SK-MEL-5 (cell line): ENCODE data around the gene EFEMP2. TPM values are rescaled to one million over a fixed set of nuclear protein-coding genes. Genes with fewer than 3 reads are reported as not detected.

Source experiments
- DNase-seq: peaks from one replicate; pipeline ENCODE4 v3.0.0-alpha.2; 2016; ENCODE audit warnings: low read depth, low spot score
- in situ Hi-C: cut with HindIII; loops from 2 replicates; pipeline ENCODE4 v1.10.0; 2016; ENCODE audit warnings: low sequenced_read_pairs, high pct_unique_total_duplicates, low pct_unique_long_range_greater_than_20kb
- total RNA-seq: library from RNA; depleted of rRNA; stranded (reverse); fragments of >200 nt; shearing (Covaris generic); gene quantifications from 2 replicates; pipeline ENCODE4 v1.2.3, GENCODE V29; 2014

Gene EFEMP2
- total RNA-seq, 1 experiment from 2014 or later: 0.55 TPM

DNA sequence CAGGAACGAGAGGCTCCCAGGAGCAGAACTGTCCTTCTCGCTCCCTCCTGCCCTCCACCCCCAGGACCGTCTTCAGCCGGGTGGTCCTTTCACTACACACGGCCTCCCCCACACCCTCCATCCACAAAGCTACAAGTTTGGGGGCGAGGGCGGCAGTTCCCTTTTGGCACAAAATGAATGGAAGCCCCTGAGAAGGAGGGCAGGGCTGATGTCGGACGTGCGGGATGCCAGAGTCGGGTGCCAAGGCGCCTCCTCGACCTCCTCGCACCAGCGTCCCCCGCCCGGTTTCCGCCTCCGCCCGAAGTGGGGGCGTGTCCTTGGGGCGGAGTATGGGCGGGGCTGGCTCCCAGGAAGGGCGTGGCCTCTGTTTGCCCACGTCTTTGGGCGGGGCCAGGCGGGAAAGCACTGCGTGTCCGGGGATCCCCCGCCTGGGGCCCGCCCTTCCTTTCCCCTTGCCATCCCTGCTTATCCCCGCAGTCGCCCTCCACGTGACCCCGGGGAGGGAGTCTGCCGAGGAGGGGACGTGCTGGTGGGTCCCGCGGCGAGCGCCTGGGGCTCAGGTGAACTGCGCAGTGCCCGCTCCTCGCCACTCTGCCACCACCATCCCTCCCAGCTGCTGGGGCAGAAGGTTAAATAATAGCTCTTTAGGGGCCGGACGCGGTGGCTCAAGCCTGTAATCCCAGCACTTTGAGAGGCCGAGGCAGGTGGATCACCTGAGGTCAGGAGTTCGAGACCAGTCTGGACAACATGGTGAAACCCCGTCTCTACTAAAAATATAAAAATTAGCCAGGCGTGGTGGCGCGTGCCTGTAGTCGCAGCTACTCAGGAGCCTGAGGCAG lies 937 bp upstream of the EFEMP2 start:
- in situ Hi-C loops: no loop called here
- peak; percentile 83 for DNase-seq

DNA sequence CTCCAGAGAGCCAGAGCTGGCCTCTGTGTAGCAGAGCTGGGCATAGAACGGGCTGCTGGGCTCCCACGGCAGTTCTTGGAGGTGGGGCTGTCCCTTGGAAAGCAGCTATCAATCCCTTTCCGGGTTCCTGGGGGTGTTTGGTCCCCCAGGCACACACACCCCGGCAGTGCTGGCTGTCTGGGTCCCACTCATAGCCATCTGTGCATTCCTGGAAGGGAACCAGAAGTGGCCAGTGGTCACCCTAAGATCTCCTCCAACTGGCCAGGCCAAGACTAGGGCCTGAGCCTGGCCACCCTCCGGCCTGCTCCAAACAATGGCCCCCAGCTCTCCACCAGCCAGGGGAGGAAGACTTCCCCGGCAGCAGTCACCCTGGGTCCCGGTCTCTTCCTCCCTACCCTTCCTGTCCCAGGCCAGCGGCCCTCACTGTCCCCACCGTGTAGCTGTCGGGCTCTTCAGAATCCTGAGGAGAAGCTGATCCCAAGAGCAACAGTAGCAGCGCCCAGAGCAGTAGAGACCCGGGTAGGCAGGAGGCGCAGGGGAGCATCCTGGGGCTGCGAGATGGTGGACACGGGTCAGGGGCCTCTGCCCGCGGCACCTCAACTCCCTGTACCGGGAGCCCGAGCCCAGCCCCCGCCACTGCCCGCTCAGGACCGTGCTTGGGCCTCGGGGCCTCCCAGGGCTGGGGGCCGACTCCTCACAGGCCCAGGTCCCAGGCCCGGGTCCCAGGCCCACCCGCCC lies 620 bp downstream of the EFEMP2 start:
- no peak for DNase-seq
- in situ Hi-C loops: no loop called here

DNA sequence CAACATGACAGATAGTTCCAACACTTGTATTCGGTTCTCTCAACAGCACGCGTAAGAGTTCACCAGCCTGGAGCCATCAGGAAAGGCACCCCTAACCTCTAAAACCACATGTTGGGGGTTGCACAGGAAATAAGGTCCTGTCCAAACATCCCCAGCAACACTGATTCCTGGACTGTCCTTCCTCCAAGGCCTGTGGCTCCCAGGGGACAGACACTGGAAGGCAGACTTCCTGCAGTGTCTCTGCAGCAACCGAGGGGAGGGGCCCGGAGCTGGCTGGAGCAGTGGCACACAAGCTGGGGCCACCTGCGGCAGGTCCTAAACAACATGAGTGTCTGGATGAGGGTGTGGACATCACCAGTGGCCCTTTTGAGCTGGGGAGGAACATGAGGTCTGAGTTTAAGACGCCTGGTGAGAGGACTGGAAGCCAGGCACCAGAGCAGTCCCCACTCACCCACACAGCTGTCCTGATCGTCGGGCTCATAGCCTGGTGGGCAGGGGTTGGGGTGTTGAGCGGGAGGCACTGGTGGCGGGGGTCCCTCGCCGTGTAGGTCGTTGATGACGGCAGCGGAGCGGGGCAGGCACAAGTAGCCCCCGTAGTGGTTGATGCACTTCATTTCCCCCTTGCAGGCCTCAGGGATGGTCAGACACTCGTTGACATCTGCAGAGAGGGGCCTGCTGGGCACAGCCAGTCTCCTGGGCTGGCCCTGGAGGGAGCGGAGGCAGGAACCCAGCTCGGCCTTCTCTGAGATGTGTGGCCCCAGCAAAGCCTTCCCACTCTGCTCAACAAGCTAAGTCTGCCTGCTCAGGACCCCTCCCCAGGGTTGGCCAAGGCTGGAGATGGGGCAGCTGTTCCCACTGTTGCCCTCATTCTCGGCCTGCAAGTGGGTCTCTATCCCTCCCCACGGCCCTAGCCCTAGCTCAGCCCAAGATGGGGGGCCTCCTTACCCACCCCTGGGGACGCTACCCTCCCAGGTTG lies 1.6 kb downstream of the EFEMP2 start:
- in situ Hi-C loops: no loop called here
- no peak for DNase-seq

DNA sequence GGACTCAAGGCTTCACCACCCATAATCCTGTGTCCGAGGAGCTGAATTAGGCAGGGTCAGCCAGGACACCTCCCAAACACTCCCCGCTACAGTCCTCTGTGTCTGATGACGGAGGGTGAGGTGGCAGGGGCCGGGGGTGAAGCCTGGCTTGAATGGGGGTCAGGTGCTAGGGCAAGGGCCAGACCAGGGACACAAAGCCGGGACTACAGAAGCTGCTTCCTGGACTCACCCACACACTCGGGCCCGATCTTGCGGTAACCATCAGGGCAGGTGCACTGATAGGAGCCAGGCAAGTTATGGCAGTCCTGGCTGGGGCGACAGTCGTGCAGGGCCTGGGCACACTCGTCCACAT lies 2.3 kb downstream of the EFEMP2 start:
- no peak for DNase-seq
- in situ Hi-C loops: no loop called here

DNA sequence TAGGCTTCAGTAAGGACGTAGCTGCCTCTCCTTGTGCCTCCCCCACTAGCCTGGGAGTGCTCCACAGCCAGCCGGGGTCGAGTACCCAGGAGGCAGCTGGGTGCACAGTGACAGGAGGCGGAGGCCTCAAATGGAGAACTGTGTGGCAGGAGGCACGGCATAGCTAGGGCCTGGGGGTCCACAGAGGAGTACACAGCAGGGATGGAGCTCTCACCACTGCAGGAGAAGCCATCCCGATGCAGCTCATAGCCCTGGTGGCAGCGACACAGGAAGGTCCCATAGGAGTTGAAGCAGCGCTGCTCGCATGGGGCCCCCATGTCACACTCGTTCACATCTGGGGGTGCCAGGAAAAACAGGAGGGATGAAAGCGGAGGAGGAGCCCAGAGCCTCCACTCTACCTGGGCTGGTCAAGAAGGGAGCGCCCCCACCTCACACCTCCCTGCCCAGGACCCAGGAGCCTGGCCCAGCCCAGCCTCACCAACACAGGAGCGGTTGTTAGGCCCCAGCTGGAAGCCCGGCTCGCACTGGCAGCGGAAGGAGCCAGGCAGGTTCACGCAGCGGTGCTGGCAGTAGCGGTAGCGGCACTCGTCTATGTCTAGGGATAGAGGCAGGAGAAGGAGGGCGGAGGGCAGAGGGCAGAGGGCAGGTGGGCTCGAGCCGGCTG lies 2.8 kb downstream of the EFEMP2 start:
- in situ Hi-C loops: no loop called here
- no peak for DNase-seq

DNA sequence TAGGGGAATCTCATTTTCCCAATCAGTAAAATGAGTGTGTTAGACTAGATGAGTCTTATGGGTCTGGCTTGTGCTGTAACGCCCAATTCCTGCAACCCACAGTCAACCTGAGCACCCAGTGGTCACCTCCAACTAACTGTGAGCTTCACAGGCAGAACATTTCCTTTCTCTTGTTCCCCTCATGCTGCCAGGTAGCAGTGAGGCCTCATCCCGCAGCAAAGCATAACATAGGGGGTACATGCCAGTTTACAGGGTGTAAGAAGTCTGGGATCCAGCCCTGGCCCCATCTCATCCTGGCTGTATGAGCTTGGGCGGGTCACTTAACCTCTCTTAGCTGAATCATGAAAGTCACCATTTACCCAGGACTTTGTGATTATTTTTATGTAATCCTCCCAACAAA lies 3.7 kb downstream of the EFEMP2 start:
- in situ Hi-C loops: no loop called here

DNA sequence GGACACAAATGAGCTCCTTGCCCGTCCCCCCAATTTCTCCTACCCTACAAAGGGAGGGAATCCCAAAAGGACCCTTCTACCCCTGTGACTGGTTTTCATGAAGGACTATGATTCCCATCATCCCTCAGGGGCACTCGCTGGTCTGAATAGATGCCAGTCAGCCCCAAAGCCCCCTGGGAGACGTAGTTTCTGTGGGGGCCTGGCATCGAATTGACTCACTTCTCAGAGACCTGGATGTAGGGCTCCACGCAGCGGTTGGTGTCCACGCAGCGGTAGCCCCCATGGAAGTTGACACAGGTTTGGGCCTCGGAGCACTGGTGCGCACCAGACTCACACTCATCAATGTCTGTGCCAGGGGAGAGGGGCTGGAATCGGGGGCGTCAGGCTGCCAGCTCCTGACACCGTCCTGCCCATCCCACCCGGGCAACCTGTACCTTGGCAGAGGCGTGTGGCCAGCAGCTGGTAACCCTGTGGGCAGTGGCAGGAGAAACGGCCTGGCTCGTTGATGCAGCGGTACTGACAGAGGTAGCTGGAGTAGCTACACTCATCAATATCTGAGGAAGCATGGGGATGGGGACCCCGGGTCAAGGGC lies 4.4 kb downstream of the EFEMP2 start:
- peak; percentile 42 for DNase-seq
- in situ Hi-C loops: no loop called here

More for the DNA sequence above, 3.7 kb downstream of the EFEMP2 start:
- no peak for DNase-seq

DNA sequence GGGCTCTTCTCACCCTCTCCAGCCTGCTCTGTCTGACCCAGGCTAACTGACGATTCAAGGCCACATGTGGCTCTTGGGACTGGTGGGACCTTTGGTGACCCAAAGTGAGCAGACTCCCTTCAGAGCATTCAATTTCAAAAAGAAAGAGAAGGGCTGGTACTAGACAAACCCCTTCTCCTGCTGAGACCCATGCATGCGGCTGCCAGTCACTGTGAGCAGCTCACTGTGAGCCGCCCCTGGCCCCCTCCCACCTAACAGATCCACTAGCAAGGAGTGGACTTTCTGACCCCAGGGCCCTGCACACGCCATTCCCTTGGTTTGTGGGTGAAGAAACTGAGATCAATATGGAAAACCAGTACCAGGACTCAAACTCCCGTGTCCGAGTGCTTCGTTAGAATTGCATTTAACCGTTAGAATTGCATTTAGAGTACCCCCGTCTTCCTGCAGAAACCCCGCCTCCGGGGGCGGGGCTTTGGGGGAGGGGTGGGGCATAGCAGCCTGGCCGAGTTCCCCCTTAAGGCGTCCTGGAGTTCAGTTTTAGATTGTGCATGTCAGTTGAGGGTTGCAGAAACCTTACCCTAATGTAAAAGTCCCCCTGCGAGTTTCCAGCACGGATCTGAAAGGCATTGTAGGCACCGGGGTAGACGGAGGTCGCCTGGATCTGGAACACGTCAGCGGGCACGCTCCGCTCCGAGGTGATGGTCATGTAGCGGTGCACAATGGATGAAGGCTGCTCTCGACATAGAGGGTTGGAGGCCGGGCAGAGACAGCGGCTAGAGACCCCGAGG lies 5.1 kb downstream of the EFEMP2 start:
- no peak for DNase-seq
- in situ Hi-C loops: no loop called here

DNA sequence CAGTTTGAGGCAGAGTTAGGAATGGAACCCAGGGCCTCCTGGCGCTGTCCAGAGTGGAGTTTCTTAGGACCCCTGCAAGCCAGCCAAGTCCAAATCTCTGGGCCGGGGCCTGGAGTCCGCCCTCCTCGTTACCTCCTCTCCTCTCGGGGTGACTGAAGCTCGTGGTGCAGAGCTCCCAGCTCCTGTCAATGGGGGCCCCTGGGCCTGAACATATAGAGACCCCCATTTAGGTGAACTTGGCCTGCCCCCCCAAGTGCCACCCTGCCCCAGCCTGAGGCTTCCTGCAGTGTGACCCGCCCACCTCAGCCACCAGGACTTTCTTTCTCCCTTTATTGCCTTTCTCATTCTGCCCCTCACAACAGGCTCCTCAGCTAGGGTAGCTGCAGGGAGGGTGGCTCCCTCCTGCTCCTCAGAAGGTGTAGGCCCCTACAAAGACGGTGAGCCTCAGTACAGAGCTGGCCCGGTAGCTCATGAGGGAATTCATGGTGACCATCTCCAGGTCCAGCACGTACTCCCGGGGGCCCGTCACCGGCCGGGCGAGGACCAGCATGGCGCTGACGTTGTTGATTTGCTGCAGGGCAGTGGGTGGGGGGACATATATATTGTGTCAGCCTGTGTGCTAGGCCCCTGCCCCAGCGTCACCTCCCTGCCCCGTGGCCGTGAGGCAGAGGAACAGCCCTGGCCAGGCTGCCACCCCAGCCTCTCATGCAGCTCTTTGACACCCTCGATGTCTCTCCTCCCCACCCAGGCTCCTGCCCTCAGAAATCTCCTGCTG lies 5.9 kb downstream of the EFEMP2 start:
- in situ Hi-C loops: no loop called here

DNA sequence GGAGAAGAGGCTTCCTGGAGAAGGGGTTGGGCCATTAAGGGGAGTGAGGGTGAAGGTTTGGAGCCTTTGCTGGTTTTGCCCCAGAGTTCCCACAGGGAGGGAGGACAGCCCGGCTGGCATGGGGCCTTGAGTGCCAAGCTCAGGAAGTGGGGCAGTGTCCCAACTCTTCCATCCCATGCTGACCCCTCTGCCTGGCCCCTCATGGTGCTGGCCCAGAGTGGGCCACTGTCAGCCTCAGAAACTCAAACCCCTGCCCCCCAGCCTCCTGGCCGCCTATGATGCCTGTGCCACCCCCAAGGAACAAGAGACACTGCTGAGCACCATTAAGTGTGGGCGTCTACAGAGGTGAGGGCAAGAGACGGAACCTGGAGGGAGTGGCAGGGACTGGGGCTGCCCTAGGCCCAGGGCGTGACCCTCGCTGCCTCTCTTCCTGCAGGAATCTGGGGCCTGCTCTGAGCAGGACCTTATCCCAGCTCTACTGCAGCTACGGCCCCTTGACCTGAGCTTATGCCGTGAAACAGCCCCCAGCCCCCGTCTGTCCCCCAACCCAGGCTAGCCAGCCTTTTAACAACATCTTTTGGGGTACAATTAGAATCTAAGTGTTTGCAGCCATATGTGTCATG lies 6.9 kb downstream of the EFEMP2 start:
- no peak for DNase-seq
- in situ Hi-C loops: no loop called here

More for the DNA sequence above, 5.9 kb downstream of the EFEMP2 start:
- DNase-seq: no peak

DNA sequence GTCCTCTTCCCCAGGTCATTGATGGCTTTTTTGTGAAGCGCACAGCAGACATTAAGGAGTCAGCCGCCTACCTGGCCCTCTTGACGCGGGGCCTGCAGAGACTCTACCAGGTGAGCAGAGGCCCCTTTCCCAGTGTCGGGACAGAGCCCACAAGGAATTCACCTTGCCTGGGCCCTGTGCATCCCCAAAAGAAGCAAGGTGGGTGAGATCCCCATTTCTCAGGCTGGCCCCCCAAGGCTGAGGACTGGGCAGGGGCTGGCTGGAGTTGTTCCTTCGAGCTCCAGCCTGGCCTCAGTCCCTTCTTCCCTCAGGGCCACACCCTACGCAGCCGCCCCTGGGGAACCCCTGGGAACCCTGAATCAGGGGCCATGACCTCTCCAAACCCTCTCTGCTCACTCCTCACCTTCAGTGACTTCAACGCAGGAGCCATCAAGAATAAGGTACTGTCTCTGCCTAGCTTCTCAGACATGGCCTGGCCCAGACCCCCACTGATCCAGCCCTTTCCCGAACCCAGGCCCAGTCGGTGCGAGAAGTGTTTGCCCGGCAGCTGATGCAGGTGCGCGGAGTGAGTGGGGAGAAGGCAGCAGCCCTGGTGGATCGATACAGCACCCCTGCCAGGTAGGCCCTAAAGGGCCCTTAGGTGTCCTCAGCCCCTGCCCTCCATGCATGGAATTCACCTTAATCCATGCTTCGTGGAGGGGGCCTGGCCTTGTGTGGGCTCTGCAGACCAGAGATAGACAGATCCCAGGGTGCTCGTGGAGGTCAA lies 7.7 kb downstream of the EFEMP2 start:
- in situ Hi-C loops: no loop called here
- no peak for DNase-seq

DNA sequence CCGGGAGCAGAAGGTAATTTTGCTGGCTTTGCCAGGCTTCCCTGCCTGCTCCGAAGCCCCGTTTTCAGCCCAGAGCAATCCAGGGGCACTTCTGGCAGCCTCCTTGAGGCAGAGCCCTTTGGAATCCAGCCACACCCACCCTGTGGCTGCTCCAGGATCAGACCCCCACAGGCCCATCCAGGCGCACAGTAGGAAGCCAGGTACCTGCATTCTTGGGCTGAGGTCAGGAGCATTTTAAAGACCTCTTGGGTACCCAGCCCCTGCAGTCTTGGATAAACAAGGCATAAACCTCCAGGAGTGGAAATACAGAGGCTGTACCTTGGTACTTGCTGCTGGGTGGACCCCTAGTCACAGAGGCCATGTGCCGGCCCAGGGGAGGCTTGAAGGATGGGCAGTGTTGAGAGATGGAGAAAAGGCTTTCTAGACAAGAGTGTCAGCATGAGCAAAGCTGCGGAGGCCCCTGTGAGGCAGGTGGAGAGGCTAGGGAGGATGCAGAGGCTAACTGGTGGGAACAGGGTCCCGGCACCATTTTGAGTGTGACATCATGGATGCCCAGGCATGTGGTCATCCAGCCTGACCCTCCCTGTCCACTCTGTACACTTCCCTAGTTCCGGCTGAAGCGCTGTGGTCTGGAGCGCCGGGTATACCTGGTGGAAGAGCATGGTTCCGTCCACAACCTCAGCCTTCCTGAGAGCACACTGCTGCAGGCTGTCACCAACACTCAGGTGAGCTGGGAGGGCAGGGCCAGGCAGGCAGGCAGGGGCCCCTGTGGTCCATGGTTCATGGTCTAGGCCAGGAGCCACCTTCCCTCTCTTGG lies 8.5 kb downstream of the EFEMP2 start:
- no peak for DNase-seq
- in situ Hi-C loops: no loop called here

DNA sequence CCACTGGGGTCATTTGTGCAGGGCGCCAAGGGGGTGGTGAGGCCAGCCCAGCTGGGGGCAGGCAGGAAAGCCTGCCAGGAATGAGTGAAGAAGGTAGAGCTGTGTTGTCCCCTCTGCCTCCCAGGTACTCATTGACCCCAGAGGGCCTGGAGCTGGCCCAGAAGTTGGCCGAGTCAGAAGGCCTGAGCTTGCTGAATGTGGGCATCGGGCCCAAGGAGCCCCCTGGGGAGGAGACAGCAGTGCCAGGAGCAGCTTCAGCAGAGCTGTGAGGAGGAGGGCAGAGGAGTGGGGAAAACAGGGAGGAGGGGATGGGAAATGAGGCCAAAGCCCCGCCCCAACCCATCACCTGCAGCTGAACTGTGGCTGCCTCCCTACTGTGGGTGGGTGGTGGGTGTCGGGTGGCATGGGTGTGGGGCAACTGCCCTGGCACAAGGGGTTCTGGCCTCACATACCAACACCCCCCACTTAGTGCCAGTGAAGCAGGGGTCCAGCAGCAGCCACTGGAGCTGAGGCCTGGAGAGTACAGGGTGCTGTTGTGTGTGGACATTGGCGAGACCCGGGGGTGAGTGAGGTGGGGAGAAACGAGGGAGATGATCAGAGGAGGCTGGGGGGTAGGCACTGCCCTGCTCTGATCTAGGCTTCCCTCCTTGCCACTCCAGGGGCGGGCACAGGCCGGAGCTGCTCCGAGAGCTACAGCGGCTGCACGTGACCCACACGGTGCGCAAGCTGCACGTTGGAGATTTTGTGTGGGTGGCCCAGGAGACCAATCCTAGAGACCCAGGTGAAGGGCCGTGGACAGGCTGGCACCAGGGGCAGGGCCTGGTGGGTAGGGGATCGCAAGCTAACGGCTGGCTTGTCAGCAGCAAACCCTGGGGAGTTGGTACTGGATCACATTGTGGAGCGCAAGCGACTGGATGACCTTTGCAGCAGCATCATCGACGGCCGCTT lies 9.4 kb downstream of the EFEMP2 start:
- in situ Hi-C loops: no loop called here
- no peak for DNase-seq
